Liver (tissue), 3 donors: ENCODE results near the gene PGBD5.

ENCODE experiments used
- RXRA ChIP-seq, 2 donors: IDR thresholded peaks; 2 replicates each; pipeline ENCODE4 v1.6.1; 2017 to 2018; ENCODE audit warnings: antibody characterized with exemption in 2 of 2, mild to moderate bottlenecking in 1 of 2
- TF ChIP-seq, protein P1 (sequence below): fragments of 150-350 bp; IDR thresholded peaks from 2 replicates; pipeline ENCODE4 v1.5.1; 2017; ENCODE audit warnings: improper control_type of control experiment, low read depth, low read length; ENCODE audit not compliant: missing input control
- donor health status: healthy.
- donor health status: healthy.

DNA sequence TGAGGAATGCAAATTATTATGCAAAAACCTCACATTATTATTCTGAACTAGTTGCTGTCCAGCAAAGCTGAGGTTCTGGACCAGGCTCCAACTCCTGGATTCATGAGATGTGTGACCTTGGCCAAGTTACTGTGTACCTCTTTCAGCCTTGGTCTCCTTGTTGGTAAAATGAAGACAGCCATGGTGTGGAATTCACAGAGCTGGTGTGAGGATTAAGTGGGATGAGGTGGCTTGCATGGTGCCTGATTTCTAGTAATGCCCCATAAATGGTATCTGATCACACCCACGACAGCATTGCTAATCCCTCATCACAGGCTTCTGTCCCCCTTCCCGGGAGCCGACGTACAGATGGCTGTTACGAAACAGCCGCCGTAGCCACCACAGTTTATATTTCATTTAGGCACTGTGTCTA is 59.6 kb downstream of the PGBD5 start:
- TF ChIP-seq, protein P1, sequence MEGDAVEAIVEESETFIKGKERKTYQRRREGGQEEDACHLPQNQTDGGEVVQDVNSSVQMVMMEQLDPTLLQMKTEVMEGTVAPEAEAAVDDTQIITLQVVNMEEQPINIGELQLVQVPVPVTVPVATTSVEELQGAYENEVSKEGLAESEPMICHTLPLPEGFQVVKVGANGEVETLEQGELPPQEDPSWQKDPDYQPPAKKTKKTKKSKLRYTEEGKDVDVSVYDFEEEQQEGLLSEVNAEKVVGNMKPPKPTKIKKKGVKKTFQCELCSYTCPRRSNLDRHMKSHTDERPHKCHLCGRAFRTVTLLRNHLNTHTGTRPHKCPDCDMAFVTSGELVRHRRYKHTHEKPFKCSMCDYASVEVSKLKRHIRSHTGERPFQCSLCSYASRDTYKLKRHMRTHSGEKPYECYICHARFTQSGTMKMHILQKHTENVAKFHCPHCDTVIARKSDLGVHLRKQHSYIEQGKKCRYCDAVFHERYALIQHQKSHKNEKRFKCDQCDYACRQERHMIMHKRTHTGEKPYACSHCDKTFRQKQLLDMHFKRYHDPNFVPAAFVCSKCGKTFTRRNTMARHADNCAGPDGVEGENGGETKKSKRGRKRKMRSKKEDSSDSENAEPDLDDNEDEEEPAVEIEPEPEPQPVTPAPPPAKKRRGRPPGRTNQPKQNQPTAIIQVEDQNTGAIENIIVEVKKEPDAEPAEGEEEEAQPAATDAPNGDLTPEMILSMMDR, result no peak
- no peak for TF ChIP-seq RXRA (IDR thresholded peaks at IDR 0.05)
